Suppressor macrophage (primary cell): ENCODE measurements around the gene AMN.

Experiments
- DNase-seq, 4 experiments: peaks; one replicate each; pipeline ENCODE4 v3.0.0-alpha.2; 2020 to 2022

Gene AMN

DNA sequence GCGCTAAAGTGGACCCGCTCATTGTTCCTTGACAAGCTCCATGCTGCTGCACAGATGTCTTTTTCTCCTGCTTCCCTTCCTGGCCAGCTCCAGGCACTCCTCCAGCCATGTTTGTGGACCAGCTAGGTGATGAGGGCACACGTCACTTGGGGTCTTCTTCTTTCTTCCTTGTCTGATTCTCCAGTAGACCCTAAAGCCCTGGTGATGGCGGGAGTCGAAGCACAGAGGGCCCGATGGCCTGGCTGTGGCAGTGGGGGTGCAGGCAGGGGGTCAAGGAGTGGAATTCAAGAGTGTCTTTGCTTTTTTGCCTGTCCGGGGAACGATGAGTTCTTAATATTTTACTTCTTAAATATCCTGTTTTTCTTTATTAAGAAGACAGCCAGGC is 23.0 kb upstream of the AMN start:
- no peak for DNase-seq

DNA sequence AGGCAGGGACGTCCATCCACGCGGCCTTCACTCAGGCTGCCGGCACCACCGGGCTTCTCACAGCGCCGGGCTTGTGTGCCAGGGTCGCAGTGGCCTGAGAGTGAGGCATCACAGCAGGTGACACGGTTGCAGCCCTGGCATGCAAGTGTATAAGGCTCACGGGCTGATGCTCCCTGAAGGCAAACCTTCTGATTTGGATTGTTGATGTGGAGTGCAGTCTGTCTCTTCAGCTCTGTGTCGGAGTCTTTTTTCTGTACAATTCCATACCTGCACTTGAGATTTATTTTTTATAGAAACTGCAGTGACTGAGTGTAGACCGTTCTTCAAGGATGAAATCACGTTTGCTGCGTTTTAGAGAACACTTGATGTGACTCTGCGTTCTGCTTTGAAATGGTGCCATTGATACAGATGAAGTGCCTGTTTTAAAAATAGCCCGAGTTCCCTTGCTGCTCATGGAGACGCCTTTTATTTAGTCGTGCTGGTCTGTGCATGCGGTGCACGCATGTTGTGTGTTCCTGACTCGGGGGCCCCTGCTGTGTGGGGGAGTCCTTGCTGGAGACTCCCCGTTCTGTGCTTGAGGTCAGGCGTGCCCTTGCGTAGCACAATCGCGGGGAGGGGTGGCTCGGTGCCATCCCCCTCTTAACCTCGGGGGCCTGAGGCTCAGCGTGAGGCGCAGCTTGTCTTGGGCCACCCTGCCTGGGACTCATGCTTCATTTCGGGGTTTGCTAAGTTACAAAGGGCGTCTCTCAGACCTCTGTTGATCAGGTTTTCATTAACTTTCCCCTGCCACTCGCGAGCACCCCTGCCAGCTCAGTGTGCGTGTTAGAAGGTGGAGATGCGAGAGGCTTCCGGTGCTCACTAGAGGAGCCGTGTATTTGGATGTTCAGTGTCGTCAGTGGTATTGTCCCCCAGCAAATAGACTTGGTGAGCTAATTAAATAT is 21.6 kb upstream of the AMN start:
- no peak for DNase-seq

DNA sequence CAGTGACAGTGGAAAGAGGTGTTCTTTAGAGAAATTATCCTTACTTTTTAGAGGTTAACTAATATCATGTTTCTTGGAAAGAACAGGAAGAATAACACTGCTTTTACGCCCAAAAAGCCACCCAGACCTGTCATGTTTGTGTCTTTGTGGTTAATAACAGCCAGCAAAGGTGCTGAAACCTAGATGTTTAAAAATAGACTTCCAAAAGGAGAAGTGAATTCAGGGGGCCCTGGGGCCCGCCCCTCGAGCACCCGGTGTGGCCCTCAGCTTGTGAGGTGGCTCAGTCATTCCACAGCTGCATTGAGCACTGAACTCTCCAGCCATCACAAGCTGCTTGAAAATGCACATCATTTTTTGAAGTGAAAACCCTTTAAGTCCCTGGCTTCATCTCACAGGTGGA is 20.8 kb upstream of the AMN start:
- DNase-seq, result no peak

DNA sequence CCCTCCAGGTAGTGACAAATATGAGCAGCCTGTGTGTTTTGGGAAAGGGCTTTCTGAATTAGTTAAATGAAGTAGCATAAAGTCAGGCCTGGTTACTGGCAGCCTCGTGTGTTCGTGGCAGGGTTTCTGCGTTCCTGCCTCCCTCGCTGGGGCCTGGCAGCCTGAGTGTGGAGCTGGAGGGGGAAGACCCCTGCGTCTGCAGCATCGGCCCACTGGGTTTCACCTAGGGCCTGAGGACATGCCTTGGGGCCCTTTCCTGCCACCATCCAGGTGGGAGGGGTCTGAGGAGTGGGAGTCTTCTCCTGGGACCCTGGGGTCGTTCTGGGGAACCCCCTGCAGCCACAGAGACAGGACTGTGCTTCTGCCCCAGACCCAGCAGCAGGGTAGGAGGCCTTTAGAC is 20.4 kb upstream of the AMN start:
- DNase-seq, result no peak

DNA sequence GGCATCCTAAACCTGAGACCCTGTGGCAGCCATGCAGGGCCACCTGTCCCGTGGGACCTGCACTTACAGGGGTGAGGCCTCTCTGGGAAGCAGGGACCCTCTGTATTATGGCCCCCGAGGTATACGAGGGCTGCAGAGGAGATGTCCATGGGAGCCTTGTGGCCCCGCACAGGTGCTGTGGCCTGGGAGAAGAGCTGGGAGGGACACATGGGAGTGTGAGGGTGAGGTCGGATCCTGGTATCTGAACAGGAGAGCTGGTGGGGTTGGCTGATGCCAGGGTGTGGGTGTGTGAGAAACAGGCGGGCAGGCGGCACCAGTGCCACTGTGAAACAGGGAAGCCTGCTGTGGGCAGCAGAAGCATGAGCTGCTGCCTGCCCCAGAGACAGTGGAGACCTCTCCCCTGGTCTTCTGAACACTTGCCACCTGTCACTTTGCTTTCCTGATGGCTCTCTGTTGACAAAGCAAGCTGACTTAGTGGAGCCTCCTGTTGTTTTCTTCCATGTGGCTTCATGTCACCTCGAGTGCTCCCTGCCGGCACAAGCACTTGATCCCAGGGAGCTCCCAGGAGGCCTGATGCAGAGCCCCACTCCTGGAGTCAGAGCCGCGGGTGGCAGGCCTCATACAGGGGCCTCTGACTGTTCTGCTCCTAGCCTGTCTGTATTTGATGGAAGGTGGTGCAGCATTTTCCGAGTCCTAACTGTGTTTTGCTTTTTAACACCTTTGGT is 19.8 kb upstream of the AMN start:
- DNase-seq, result no peak

DNA sequence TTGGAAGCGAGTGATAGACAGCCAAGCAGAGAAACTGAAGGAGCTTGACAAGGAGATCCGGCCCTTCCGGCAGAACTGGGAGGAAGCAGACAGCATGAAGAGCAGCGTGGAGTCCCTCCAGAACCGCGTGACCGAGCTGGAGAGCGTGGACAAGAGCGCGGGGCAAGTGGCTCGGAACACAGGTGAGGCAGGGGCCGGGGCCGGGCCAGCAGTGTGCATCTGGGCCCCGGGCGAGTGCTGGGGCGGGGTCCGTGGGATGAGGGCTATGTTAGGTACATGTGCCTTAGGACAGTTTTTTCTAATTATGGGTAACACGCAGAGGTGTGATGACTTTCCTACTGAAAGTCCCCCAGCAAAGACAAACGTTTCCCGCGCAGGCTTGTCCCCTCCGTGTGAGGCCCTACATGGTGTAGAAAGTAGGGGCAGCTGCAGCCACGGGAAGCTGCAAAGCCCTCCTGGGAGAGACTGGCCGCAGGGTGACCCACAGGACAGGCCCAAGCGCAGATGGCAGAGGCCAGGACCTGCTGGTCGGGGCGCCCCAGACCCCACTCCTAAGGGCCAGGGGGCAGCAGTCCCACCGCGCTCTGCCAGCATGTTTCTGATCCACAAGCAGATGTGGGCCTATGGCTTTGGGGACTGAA is 19.1 kb upstream of the AMN start:
- DNase-seq, result no peak

DNA sequence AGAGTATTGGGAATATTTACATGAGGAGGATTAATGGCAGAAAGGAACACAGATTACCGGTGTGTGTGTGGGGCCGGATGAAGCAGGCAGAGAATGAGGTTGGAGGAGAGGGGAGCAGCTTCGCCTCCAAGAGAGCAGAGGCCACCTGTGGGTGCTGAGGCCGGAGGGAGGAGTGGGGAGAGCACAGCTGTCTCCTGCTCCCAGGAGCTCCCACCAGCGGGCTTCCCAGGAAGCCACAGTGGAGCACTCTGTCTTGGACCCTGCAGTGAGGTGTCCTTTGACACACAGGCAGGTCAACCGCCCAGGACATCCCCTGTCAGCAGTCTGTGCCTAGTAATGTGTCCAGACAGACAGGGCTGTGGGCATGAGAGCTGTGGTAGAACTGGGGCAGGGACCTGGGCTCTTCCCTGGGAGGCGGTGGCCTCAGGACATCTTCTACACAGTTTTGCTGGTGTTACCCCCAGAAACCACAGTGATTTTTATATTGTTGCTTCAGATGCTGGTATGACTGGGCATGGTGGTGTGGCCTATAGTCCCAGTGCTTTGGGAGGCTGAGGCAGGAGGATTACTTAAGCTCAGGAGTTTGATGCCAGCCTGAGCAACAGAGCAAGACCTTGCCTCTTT is 18.5 kb upstream of the AMN start:
- DNase-seq, result no peak

DNA sequence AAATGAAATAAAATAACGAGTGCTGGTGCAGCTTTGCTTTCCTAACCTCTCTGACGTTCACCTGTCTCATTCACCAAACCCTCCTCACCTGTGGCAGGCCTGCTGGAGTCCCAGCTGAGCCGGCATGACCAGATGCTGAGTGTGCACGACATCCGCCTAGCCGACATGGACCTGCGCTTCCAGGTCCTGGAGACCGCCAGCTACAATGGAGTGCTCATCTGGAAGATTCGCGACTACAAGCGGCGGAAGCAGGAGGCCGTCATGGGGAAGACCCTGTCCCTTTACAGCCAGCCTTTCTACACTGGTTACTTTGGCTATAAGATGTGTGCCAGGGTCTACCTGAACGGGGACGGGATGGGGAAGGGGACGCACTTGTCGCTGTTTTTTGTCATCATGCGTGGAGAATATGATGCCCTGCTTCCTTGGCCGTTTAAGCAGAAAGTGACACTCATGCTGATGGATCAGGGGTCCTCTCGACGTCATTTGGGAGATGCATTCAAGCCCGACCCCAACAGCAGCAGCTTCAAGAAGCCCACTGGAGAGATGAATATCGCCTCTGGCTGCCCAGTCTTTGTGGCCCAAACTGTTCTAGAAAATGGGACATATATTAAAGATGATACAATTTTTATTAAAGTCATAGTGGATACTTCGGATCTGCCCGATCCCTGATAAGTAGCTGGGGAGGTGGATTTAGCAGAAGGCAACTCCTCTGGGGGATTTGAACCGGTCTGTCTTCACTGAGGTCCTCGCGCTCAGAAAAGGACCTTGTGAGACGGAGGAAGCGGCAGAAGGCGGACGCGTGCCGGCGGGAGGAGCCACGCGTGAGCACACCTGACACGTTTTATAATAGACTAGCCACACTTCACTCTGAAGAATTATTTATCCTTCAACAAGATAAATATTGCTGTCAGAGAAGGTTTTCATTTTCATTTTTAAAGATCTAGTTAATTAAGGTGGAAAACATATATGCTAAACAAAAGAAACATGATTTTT is 17.1 kb upstream of the AMN start:
- no peak for DNase-seq

DNA sequence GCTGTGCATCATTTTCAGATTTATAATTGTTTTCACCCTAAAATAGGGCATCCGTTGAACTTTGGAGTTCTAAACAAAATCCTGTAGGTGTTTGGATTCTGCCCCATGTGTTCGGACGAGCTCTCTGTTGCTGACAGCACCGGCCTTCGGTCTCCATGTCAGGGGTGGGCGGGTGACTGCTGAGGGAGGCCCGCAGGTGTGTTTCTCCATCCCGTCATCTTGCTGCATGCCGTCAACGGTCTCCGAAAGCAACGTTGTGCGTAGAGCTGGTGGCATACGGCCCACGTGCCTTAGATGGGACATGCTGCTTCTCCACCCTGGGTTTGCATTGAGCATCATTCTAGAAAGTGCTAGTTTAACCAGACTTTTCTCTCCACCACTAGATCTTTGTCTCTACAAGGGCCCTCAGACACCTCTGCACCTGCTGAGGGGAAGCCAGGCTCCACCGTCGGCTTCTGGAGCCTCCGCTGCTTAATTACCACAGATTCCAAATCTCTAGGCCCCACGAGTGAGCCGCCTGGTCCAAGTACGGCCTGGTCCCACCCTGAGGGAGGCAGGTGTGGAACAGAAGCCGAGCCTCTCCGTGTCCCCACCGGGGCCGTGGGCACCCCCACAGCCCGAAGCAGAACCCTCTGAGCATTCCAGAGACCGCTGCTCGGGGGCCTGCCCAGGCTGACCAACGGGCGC is 15.7 kb upstream of the AMN start:
- no peak for DNase-seq

DNA sequence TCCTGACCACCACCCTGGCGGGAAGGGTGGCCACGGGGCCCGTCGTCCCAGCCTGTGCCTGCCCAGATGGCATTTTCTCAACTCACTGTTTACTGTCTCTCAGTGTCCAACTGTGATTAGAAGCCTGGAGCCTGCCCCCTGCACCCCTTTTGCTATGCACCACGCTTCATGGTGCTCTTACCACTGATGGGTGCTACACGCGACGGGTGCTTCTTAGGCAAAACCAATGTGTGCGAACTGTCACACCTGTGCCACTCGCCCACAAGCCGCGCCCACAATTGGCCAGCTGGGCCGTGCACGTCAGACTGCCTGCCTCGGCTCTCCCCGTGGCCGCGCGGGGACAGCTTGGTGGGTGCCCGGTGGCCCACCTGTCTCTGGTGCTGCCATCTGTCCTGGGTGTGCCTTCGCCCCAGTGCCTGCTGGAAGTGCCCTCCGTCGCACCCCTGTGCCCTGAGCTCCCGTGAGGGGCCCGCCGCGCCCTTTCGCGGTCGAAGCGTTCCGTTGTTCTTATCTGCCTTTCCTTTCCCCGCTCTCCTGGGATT is 15.1 kb upstream of the AMN start:
- DNase-seq, result no peak

DNA sequence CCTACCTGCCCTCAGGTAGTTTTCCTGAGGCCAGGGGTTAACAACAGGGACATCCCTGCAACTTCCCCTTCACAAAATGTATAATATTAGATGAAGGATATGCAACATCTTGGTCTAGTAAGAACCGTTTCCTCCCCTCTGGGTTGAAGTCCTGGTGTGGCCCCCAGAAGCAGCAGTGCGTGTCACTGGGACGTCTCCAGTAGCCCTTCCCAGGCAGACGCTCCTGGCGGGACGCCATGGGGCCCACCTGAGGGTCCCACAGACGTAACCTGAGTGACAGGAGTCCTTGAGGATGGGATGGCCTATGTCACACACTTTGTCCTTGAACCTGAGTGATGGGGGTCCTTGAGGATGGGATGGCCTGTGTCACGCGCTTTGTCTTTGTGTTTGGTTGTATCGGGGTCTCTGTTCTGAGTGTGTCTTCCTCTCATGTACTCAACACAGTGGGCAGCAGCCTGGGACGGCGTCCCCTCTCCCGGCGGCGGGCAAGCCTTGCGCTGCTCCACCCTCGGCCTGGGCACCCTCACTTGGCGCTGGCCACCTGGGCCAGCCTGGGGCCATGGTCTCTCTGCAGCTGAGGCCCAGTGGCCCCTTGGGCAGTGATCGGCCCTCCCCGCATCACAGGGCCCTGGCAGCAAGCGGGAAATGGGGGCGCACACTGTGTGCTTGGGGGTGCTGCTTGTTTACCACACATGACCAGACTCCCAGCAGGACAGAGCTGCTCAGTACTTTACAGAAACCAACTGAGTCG is 14.3 kb upstream of the AMN start:
- DNase-seq, result no peak

DNA sequence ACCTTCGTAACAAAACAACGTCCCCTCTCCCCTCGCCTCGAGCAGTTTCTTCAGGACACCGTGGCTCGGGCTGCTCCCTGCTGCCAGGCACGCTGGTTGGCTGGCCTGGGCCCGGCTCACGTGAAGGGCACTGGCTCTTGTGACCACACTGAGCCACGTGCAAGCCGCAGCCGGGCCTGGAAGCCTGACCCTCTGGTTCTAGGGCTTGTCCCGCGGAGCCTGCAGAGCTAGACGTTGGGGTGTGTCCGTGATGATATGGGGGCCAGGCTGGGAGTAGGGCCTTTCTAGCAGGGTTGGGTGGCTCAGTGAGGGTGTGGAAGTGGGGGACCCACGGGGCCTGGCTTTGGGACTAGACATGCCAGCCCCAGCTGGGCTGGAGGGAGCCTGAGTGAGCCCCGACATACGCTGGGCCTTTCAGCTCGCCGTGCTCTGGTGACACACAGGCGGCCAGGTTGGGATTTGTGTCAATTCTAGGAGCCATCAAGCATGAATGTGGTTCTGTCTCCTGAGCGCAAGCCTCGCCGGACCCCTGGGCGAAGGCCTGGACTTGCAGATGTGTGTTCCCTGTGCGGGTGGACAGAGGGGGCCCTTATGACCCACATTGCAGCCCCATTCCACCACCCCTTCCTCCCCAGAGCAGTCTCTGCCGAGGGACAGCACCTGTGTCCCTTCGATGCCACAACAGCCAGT is 13.6 kb upstream of the AMN start:
- DNase-seq, result no peak

DNA sequence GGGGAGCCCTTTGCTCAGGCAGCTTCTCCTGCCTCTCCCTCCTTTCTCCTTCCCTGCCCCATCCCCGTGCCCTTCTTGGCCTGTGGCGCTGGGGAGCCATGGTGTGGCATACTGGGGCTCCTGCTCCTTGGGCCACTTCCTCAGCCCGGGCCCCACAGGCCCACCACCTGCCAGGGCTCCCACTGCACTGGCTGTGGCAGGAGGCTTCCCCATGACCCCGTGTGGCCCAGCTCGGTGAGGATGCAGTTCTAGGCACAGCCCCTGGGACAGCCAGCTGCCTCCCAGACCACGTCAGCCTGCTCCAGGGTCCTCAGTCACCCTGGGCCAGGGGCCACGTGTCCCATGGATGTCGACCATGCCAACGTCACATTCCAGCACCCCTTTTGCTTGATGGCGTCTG is 13.0 kb upstream of the AMN start:
- no peak for DNase-seq

DNA sequence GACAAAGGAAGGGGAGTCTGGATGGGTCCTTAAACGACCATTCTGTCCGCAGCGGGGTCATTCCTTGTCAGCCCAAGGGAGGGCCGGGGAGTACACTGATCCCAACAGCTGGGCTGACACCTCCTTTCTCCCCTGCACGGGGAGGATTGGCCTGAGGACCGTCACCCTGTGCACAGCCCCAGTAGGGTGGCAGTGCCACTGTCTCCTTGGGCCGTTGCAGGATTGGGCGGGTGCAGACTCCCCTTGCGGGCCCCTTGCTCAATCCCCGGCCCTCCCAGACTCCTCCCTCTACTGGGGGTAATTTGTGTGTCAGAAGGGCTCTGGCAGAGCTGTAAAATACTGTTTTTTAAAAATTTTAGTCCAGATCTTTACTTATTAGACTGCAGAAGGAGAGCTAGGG is 12.6 kb upstream of the AMN start:
- no peak for DNase-seq

DNA sequence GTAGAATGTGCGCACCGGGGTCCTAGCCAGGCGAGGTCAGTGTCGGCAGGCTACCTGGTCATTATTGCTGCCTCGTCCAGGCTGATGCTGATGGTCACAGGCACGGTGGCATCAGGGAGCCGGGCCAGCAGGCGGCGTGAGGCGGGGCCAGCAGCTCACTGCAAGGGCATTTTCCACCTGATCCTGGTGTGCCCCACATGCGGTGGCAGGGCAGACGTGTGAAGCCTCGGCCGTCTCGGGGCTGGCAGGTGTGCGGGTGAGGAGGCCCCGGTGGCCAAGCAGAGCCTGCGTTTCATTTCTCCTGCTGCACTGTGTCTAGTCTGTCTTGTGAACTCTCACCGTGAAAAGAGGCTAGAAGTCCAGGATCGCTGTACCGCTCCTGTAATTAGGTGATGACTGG is 12.0 kb upstream of the AMN start:
- no peak for DNase-seq

DNA sequence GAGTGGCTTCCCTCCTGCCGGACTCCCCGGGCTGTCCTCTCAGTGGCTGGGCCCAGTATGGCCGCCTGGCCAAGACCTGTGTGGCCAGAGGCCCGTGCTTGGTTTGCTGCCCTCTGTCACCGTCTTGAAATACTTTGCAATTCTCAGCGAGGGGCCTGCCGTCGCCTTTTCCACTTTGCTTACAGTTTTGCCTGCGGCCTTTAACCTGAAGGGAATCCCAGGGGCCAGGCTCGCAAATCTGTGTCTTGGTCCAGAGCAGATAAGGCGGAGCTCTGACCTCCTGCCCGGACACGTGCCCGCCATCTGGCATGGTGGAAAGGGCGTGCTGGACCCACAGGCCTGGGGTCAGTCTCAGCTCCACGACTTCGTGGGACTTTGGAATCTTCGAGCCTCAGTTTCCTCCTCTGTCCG is 10.9 kb upstream of the AMN start:
- DNase-seq, result no peak

DNA sequence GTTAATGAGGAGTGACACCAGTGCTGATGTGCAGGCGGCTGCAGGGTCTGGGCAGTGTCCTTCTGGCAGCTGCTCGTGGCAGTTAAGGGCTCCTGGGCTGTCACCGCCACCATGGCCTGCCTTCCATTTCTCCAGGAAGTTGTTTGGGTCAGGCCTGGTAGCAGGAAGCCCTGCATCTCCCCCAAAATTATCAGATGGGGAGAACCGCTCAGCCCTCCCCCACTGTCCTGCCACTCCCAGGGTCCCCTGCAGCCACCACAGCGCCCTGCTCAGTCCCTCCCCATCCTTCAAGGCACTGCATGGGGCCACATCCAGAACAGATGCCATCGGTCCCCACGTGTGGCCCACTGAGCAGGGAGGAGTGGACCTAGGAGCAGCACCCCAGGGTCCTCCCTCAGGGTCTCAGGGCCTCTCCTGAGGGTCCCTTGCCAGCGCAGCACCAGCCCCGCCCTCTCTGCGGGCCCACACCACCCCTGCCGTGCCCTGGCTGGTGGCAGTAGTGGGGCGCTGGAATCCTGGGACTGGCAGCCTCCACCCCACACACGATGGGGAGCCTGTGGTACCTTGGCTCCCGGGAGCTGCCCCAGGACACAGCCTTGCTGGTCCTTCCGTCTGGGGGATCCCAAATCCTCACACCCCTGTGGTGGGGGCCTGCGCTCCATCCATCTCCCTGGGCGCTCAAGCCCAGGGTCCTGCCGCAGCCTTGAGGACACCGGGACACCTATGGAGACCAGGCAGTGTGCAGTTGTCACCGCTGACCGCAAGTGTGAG is 10.3 kb upstream of the AMN start:
- no peak for DNase-seq

DNA sequence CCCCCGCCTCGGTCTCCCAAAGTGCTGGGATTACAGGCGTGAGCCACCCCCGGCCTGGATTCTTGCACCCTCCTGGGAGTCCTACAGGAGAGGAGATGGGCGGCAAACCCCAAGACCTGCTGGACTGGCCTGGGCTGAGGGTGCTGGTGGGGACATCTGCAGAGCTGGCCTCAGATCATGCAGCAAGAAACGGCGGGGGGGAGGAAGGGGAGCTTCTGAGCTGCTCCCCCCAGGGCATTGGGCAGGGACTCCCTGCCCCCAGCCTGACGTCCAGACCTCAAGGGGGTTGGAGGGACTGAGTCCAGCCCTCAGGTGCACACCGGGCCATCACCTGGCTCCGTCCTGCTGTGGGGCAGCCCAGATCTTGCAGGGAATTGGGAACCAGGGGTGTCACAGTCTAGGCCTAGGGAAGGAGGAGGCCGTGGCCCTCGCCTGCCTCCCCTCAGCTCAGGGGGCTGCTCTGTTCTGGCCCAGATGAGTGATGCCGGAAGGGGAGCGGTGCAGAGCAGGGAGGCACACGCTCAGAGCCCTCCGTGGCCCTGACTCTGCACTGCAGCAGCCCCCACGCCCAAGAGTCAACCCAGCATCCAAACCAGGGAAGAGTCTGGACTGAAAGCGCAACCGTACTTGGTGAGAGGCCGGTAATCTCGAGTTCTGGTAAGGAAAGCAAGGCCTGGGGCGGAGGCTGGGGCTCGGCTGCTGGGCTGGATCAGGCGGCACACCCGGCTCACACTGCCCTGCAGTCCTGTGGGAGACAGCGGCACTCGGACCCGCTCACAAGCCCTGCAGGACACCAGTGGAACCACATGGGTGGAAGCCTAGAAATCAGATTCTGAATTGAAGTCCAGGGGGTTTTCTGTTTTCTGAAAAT is 8.9 kb upstream of the AMN start:
- DNase-seq, result no peak
